SK-N-MC (cell line): ENCODE results near the gene VAV3.

Source experiments
- EZH2 ChIP-seq: fragments of 200-600 bp; sonication (generic); IDR thresholded peaks from one replicate; pipeline ENCODE4 v1.6.1; 2017; ENCODE audit warnings: antibody characterized with exemption
- POLR2AphosphoS5 ChIP-seq: IDR thresholded peaks from 2 replicates; pipeline ENCODE4 v1.6.1; 2012; ENCODE audit warnings: mild to moderate bottlenecking, low read depth, low read length, borderline replicate concordance

- TF ChIP-seq EZH2 (no peak), POLR2AphosphoS5 (no peak)
Observed at GRCh38 chr1:107803579-107803978, 161.4 kb downstream of the VAV3 start.
